ENCODE data around the gene CD52.

The CD52 gene, protein sequence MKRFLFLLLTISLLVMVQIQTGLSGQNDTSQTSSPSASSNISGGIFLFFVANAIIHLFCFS

DNA sequence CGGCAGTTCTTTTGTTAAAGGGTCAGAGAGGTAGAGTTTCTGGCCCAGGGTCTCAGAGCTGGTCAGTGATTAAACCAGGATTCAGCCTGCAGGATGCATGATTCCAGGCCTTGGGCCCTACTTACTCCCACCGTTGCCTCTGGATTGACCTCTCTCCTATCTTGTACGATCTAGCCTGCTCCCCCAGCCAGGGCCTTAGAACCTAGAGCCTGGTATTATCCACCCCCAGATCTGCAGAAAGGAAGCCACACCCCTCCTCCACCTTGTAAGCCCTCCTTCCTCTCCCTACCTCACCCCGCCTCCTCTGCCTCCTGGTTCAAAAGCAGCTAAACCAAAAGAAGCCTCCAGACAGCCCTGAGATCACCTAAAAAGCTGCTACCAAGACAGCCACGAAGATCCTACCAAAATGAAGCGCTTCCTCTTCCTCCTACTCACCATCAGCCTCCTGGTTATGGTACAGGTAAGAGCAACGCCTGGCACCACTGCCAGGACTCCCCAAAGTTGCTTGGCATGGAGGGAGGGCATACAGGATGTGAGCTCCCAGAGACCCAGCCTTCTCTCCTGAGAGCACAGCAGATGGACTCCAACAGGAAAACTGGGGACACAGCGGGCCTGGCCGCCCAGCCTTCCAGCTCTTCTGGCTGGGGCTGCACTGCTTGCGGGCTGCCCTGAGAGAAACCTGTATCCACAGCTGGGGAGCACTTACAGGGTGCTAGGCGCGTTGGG is at the start of gene CD52:
Gene CD52 (plus strand): TSS at position 347 of the 726 bp plus-strand sequence. CDS start 60 bp downstream, at position 407.
- peak; percentile 78 for DNase-seq

- no peak for DNase-seq
Observed at GRCh38 chr1:26268290-26269197, 49.2 kb upstream of the CD52 start.

- DNase-seq, result no peak
Observed at GRCh38 chr1:26269198-26269550, 48.6 kb upstream of the CD52 start.

DNA sequence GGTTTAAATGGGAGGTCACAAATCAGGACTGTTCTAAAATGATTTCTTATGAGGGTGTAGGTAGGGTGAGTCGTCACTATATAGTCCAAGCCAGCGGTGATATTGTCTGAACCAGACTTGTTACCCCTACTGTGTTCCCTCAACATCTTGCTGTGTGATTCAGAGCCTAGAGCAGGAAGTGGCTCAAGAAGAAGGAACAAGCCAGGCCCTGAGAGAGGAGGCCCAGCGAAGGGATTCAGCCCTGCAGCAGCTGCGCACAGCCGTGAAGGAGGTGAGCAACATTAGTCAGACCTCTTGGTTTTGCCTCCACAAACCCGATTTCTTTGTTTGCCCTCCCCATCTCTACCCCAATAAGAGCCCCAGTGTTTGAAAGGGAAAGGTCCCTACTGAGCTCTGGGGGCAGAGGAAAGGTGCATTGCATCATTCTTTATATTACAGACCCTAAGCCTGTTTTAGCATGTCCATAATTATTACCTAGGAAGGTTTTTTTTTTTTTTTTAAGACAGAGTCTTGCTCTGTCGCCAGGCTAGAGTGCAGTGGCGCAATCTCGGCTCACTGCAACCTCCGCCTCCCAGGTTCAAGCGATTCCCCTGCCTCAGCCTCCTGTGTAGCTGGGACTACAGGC is 42.8 kb upstream of the CD52 start:
- DNase-seq, result no peak

DNA sequence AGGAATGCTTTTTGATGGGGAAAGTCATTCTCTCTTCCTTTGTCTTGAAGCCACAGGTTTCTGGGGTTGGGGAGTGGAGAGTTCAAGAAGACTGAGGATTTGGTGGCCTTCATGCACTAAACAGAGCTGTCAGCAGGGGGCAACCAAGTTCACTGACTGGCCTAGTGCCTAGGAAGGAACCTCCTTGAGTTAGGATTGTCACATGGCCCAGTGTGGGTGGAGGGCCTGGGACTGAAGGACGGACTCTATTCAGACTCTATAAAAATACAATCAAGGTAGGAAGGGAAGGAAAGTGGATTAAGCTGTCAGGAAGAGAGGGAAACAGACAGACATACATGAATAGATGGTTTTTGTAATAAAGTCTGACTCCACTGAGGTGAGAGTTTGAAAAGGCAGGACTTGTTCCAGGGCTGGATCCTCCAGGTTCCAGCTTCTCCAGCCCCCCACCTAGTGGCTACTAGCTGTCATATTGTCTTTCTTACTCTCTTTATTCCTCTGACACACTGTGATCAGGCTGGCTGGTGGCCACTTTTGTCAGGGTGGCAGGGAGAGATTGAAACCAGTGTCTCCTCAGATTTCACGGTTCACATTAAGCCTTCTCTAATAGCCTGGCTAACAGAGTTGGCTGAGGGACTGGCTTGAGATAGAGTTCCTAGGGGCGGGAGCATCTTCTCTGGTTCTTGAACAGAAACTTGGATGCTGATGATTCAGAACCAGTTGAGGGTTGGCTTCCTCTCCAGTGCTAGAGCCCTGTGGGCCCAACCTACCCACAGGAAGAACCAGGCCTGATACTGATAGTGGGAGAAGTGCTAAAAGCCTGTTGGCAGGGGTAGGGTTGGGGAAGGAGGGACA is 42.0 kb upstream of the CD52 start:
- DNase-seq, result peak; percentile 86

- no peak for DNase-seq
Observed at GRCh38 chr1:26276432-26276838, 41.3 kb upstream of the CD52 start.

DNA sequence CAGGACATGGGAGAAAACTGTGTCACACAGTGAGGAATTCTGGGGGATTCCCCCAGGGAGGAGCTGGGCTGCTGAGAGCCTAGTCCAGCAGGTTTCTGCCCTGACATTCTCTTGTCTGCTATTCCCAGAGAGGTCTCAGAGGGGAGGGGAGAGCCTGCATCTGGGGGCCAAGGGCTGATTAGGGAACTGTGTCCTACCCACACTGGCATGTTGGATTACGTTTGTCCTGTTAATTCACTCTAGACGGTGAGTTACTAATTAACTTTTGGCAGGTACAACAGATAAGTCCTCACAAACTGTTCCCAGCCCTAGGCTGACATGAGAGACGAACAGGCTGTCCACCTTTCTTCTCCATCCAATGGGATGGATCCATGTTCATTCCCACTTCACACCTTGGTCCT is 40.5 kb upstream of the CD52 start:
- no peak for DNase-seq

- no peak for DNase-seq
Observed at GRCh38 chr1:26277719-26278118, 40.0 kb upstream of the CD52 start.

DNA sequence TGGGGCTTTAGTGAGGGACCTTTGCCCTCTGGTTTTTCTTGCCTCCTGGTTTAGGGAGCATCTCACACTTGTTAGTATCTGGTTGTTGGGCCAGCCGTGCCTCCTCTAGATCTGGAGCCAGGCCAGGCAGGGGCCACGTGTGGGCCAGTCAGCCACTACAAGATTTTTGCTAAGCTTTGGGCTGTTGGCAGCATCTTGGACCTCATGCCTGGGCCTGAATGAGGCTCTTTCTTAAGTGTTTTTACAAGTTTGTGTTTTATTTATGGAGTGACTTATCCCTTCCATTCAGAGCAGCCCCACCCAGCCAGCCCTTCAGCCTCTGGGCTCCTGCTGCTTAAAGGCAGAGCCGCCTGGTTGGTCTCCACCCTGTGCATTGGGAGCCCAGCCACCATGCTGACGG is 39.5 kb upstream of the CD52 start:
- DNase-seq, result no peak

GRCh38 chr1:26278724-26279455 is 38.9 kb upstream of the CD52 start:
- DNase-seq, result peak; percentile 67

- peak; percentile 89 for DNase-seq
Observed at GRCh38 chr1:26279456-26280332, 38.1 kb upstream of the CD52 start, which contains the start of gene SH3BGRL3. Gene SH3BGRL3 (plus strand): TSS chr1:26280086. CDS start chr1:26280156, 70 bp downstream.

- DNase-seq, result no peak
Observed at GRCh38 chr1:26280333-26281042, 37.3 kb upstream of the CD52 start.

- no peak for DNase-seq
Observed at GRCh38 chr1:26281091-26281958, 36.4 kb upstream of the CD52 start.

- DNase-seq, result no peak
Observed at GRCh38 chr1:26281971-26282370, 35.8 kb upstream of the CD52 start.

- no peak for DNase-seq
Observed at GRCh38 chr1:26282401-26282918, 35.3 kb upstream of the CD52 start.

- DNase-seq, result no peak
Observed at GRCh38 chr1:26283279-26283853, 34.4 kb upstream of the CD52 start.

GRCh38 chr1:26283871-26284596 is 33.7 kb upstream of the CD52 start:
- peak; percentile 28 for DNase-seq

All from activated CD4-positive, alpha-beta T cell treated with anti-CD3 and anti-CD28 coated beads for 48 hours (primary cell).